ENCODE data around the gene SDK1.
"Not testable (repeated sequence)": the region's sequence is repeated elsewhere in the genome, so short reads cannot be mapped to it uniquely, and the experiment has no call there.

Gene SDK1

DNA sequence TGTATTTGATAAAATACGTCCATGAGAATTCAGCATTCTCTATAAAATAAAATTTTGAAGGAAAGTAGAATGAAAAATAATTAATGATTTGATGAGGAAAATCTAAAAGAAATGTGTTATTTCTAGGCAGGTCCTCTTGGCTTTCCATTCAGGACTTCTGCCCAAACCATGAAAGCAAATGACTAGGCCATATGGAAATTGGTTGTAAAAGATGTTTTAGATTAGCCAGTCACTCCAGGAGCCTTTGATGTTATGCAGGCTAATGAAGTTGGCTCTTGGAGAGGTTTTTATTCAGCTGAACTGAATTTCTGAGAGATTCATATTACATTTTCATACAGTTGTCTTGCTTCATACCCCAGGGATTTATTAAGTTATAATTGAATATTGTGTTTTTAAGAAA lies 452.8 kb downstream of the SDK1 start:
- no peak for DNase-seq

GRCh38 chr7:3754493-3755341 lies 453.7 kb downstream of the SDK1 start:
- DNase-seq: no peak

DNA sequence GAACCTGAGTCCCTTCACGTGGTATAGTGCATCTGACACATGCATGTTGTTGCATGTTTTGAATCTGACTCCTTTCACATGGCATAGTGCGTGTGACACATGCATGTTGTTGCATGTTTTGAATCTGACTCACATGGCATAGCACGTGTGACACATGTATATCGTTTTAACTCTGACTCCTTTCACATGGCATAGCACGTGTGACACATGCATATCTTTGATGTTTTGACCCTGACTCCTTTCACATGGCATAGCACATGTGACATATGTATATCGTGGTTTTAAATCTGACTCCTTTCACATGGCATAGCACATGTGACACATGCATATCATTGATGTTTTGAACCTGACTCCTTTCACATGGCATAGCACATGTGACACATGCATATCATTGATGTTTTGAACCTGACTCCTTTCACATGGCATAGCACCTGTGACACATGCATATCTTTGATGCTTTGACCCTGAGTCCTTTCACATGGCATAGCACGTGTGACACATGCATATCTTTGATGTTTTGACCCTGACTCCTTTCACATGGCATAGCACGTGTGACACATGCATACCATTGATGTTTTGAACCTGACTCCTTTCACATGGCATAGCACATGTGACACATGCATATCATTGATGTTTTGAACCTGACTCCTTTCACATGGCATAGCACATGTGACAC lies 454.9 kb downstream of the SDK1 start:
- DNase-seq: not testable (repeated sequence)

DNA sequence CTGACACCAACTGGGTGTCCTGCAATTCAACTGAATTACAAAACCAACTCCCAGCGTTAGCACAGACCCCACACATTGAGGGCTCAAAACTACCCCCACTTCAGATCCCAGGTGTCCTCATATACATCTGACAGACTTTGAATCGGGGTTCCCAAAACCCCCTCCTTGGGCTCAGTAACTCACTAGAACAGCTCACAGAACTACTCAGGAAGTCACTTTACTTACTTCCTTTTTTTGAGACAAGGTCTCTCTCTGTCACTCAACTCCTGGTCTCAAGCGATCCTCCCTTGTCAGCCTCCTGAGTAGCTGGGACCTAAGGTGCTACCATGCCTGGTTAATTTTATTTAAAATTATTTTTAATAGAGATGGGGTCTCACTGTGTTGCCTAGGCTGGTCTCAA lies 456.0 kb downstream of the SDK1 start:
- no peak for DNase-seq

DNA sequence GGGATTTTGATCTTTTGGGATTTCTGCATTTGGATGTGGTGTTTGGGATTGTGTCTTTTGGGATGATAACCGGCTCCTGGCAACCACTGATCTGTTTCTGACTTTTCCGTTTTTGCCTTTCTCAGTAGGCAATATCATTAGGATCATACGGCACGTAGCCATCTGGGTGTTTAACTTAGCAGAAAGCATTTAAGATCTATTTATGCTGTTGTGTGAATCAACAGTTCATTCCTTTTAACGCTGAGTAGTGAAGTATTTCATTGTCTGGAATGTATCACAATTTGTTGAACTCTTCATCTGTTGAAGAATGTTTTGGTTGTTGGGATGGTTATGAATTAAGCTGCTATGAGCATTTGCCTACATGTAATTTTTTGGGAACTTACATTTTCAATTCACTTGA lies 459.6 kb downstream of the SDK1 start:
- no peak for DNase-seq

- no peak for DNase-seq
These were observed 461.2 kb downstream of the SDK1 start for GRCh38 chr7:3762146-3762831.

- no peak for DNase-seq
These were observed 467.1 kb downstream of the SDK1 start for GRCh38 chr7:3767917-3768777.

GRCh38 chr7:3771906-3772305 lies 470.9 kb downstream of the SDK1 start:
- no peak for DNase-seq

DNA sequence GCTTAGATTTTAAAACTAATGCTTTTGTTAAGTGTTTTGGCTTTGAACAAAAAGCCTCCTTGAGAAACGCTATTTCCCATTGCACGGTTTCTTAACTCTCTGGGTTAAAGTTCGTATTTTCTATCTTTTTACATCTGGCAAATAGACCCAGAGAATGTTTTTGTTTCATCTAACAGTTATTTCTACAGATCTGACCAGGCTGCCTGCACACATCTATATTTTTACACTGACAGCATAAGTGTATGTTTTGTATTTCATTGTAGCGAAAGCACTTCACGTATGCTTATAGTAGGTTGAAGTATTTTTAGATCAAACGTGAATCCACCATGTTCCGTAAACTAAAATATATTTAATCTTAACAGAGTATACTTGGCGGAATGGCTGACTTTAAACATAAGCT lies 477.3 kb downstream of the SDK1 start:
- no peak for DNase-seq

DNA sequence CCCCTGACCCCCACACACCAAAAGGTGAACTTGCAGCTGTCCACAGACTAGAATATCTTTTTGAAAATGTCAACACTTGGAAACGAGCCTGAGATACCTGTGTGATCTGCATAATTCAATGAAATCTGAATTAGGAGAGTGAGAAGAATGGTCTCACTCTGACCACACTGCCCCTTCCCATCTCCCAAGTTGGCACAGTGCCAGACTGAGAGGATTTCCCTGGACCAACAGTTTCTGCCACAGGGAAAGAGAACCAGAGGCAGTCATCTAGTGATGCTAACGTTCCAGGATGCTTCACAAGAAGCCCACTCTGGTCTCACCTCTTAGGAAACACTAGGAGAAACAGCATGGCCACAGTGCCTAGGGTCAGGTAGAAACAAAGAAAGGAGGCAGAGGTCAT lies 479.0 kb downstream of the SDK1 start:
- DNase-seq: no peak

DNA sequence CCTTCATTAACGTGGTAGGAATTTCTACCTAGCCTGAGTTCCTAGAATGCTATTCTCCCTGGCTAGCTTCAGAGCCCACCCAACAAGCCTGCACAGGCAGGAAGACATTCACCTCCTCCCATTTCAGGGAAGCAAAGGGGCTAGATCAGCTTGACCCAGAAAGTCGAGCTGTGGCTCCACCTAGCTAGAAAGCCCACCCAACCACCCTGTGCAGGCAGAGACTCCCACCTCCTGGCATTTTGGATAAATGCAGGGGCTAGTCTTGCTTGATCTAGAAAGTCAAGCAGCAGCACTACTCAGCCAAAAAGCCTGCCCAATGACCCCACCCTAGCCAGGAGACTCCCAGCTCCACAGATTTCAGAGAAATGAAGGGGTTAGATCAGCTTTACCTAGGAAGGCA lies 479.5 kb downstream of the SDK1 start:
- DNase-seq: no peak

GRCh38 chr7:3781607-3782006 lies 480.6 kb downstream of the SDK1 start:
- no peak for DNase-seq

DNA sequence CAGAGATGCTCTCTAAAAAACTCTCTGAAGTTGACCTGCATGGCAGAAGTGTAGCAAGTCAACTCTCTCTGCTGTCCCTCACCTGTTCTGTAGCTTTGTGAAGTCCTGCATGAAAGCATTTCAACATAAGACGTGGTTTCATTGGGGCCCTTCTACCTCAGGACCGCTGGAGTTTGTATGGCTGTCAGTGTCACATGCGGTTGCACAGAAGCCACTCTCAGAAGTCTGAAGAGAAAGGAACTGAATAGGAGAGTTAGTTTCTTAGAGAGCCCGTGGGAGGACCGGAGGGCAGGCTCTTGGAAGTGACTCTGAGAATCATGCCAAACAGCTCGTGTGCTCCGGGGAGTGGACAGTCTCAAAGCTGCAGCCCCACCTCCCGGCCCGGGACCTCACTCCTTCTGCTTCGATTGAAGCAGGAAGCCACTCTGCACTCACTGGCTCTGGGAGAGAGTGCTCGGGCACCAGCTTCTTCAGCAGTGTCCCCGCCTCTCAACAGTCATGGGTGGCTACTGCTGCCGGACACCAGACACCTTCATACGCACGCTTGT lies 486.7 kb downstream of the SDK1 start:
- no peak for DNase-seq

DNA sequence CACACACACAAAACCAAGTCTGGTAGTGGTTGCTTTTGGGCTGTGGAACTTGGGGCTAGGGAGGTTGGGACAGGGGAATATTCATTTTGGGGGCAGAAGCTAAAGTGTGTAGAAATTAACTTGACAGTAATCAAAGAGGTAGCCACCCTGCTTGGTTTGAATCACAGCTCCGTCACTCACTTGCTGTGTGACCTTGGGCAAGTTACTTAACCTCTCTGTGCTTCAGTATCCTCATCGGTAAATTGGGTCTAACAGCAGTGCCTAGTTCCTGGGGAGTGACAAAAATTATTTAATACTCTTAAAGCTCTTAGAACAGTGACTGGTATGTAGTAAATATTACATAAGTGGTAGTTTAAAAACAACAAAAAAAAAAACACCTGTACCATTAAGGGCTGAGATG lies 489.8 kb downstream of the SDK1 start:
- DNase-seq: no peak

GRCh38 chr7:3791327-3791726 lies 490.3 kb downstream of the SDK1 start:
- DNase-seq: no peak

- DNase-seq: no peak
These were observed 494.1 kb downstream of the SDK1 start for GRCh38 chr7:3795141-3795540.

GRCh38 chr7:3795781-3796180 lies 494.7 kb downstream of the SDK1 start:
- DNase-seq: no peak

DNA sequence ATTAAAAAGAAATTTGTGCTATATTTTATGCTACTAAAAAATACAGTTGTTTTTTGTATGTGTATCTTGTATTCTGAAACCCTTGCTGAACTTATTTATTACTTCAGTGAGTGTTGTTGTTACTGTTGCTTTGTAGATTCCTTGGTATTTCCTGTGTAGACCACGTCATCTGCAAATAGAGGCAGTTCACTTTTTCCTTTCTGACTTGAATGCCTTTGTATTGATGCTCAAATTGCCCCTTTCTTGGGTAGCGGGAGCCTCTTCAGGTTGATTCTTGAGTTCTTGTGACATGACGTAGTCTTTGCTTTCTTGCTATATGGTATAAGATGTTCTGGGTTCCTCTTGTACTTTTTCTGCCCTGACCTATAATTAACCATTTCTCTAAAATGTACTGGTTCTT lies 504.1 kb downstream of the SDK1 start:
- no peak for DNase-seq

GRCh38 chr7:3806516-3806915 lies 505.5 kb downstream of the SDK1 start:
- no peak for DNase-seq

DNA sequence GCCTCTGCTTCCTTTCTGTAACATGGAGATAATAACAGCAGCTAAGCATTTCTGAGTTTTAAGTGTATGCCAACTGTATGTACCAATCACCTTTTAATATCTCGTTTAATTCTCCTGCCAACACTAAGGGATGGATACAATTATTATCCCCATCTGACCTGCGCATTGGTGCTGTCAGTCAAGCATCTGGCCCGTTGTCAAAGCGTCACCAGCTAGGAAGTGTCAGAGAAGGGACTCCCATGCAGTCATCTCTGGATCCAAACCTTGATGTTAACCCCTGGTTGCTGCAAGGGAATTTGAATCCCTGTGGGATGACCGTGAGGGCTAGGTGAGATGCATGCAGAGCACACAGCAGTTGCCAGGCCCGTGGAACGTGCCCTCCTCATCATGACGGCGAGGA lies 506.8 kb downstream of the SDK1 start:
- DNase-seq: no peak

- no peak for DNase-seq
These were observed 520.4 kb downstream of the SDK1 start for GRCh38 chr7:3821488-3821887.

GRCh38 chr7:3825491-3825890 lies 524.4 kb downstream of the SDK1 start:
- no peak for DNase-seq

- DNase-seq: no peak
These were observed 531.1 kb downstream of the SDK1 start for GRCh38 chr7:3832199-3832598.
